HPDE6-E6E7 (cell line): ENCODE measurements around the gene TRIM25.

Source experiments
- DNase-seq: peaks from one replicate; pipeline ENCODE4 v3.0.0; 2011; ENCODE audit warnings: missing footprints; ENCODE audit errors: extremely low spot score

The TRIM25 gene

GRCh38 chr17:56866076-56866475 is 47.8 kb downstream of the TRIM25 start:
- no peak for DNase-seq

GRCh38 chr17:56863974-56864373 is 49.9 kb downstream of the TRIM25 start:
- DNase-seq, result no peak

- DNase-seq, result no peak
These were observed 52.0 kb downstream of the TRIM25 start for GRCh38 chr17:56861899-56862298.

GRCh38 chr17:56851008-56851407 is 62.8 kb downstream of the TRIM25 start:
- DNase-seq, result no peak

- DNase-seq, result no peak
These were observed 63.3 kb downstream of the TRIM25 start for GRCh38 chr17:56850591-56850990.

- no peak for DNase-seq
These were observed 64.7 kb downstream of the TRIM25 start for GRCh38 chr17:56849131-56849530.

- DNase-seq, result no peak
These were observed 66.7 kb downstream of the TRIM25 start for GRCh38 chr17:56847106-56847505.

- DNase-seq, result no peak
These were observed 67.9 kb downstream of the TRIM25 start for GRCh38 chr17:56845934-56846333.

GRCh38 chr17:56842577-56842976 is 71.3 kb downstream of the TRIM25 start:
- DNase-seq, result no peak

GRCh38 chr17:56838687-56839086 is 75.2 kb downstream of the TRIM25 start:
- no peak for DNase-seq
